GM08714 (cell line): ENCODE measurements around the gene EIF2B5.
"Not testable (repeated sequence)": the region's sequence is repeated elsewhere in the genome, so short reads cannot be mapped to it uniquely, and the experiment has no call there.

Experiments
- H3K4me3 ChIP-seq: fragments of 200-500 bp; sonication (Bioruptor generic); 2 replicates; pipeline ENCODE4 v1.5.1; 2014; ENCODE audit warnings: mild to moderate bottlenecking, low read length, inconsistent platforms
- ZNF274 ChIP-seq: IDR thresholded peaks from 2 replicates; pipeline ENCODE4 v1.6.1; 2012; ENCODE audit warnings: mild to moderate bottlenecking, low read depth, low read length

EIF2B5 gene

DNA sequence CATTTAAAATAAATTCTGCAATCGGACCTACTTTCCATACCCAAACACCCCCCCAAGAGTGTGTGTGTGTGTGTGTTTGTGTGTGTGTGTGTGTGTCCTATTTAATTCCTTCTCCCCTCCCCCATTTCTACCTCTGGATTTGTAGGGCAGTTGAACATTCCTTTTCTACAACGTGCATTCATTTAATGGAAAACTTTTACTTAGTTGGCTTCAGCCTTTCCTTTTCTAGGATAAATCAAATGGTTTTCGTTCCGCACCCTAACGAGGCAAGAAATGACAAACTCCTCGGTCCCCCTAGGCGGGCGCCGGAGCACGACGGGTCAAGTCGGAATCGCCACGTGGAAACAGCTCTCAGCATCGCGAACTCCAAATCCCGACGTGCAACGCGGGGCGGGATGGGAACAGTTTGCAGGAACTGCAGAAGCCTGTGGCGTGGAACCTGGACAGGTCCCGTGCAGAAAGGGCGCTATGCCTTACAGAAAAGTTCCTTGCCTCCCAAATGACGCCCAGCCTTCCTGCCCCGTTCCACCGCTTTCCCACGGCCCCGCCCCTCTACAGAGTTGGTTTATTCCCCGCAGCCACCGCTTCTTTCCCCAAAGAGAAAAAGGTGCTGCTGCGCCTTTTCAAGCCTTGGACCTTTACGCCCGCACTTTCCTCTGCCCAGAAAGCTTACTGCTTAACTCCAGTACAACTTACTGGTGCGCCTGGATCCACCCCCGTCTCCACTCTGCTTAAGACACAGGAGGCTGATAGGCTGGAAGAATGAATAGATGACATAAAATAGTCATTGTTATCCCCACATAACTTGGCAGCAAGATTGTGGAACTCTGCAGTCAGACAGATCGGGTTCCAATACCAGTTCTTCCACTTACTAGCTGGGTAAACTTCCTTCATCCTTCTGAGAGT is 1.1 kb upstream of the EIF2B5 start:
- peak overlapping the region; percentile 95 for H3K4me3 ChIP-seq
- TF ChIP-seq ZNF274, result no peak

DNA sequence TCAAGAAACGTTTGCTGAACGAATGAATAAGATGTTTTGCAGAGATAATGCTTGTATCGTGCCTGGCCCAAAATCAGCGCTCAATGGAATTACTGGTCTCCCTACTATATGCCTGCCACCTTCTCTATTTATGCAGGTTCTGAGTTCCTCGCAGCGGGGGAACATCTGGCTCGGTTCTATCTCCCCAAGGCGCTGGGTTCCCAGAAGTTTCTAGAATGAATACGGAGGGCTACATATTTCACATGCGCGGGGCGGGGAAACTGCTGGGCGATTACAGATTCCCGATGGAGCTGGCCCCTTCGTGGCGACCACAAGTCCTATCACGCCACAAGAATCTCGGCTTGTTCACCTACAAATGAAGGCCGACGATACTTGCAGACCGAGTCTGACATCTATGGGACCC is 411 bp upstream of the EIF2B5 start:
- H3K4me3 ChIP-seq, result peak overlapping the region; percentile 95
- TF ChIP-seq ZNF274, result no peak

DNA sequence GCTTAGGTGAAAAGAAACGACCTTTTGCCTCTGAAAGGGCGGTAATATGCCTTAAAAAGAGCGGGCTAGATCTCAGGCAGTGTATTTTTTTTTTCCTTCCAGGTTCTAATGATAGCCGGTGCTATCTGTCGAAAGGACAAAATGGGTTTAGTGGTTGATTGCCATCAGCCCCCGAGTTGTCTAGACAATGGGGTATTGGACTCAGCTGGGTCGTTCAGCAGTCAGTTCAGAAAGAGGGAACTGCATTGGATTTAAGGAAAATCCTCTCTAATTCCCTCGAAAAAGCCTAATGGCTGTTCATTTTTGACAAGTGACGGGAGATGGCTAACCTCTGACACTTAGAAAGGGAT is 728 bp downstream of the EIF2B5 start:
- no peak for TF ChIP-seq ZNF274
- H3K4me3 ChIP-seq, result peak overlapping the region; percentile 95

DNA sequence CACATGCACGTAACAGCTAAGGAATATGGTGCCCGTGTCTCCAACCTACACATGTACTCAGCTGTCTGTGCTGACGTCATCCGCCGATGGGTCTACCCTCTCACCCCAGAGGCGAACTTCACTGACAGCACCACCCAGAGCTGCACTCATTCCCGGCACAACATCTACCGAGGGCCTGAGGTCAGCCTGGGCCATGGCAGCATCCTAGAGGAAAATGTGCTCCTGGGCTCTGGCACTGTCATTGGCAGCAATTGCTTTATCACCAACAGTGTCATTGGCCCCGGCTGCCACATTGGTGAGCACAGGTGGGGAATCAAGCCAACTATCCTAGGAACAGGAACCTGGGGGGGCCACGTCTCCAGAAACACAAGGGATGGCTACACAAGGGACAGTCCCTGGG is 5.3 kb downstream of the EIF2B5 start:
- H3K4me3 ChIP-seq, result no peak overlapping the region
- TF ChIP-seq ZNF274, result no peak

DNA sequence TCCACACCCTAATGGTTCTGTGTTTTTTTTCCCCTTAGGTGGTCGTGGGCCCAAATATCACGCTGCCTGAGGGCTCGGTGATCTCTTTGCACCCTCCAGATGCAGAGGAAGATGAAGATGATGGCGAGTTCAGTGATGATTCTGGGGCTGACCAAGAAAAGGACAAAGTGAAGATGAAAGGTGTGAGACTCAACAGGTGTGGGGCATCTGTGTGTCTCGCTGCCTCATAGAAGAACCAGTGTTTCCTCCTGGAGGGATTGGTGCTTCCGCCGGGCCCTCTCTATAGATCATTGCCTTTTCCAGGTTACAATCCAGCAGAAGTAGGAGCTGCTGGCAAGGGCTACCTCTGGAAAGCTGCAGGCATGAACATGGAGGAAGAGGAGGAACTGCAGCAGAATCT is 7.0 kb downstream of the EIF2B5 start:
- no peak overlapping the region for H3K4me3 ChIP-seq
- TF ChIP-seq ZNF274, result no peak

DNA sequence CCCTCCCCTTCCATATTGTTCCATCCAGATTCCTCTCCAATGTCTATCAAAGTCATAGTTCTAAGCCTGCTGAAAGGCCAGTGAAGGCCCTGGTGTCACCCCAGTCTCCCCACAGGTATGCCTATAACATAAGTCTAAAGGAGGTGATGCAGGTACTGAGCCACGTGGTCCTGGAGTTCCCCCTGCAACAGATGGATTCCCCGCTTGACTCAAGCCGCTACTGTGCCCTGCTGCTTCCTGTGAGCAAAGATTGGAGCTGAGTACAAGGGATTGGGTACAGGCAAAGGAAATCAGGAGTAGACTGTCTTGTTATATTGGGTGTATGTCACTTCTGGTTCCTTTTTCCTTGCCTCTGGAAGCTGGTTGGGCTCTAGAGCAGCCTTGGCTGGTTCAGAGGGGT is 8.2 kb downstream of the EIF2B5 start:
- no peak for TF ChIP-seq ZNF274
- H3K4me3 ChIP-seq, result no peak overlapping the region

DNA sequence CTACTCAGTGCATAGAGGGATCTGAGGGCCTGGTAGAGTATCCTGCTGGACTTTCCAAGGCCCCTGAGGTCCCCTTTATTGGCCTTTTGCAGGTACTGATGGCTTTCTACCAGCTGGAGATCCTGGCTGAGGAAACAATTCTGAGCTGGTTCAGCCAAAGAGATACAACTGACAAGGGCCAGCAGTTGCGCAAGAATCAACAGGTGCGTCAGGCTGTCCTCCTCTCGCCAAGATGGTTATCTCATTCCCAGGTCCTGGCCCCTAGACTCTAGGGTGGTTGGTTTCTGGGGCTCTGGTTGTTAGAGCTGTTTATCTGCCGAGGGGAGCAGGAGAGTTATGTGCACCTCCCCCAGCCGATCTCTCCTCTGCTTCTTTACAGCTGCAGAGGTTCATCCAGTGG is 9.3 kb downstream of the EIF2B5 start:
- TF ChIP-seq ZNF274, result no peak
- no peak overlapping the region for H3K4me3 ChIP-seq

DNA sequence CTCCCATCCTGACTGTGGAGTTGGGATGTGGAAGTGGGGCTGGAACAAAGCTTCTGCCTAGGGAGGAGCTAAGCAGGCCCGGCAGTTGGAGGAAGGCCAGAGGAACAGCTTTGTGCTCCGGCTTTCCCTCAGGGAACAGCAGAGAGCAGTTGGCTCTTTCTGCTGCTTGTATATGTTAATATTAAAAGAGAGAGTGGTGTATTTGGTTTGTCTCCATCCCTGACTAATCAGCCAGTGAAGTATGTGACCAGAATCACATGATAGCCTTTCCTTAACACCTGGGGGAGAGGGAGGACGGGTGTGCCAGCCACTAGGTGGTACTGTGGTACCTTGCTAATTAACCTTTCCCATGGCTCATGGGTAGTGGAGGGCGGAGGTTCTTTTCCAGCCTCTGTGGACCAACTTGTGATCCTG is 10.0 kb downstream of the EIF2B5 start:
- H3K4me3 ChIP-seq, result no peak overlapping the region

DNA sequence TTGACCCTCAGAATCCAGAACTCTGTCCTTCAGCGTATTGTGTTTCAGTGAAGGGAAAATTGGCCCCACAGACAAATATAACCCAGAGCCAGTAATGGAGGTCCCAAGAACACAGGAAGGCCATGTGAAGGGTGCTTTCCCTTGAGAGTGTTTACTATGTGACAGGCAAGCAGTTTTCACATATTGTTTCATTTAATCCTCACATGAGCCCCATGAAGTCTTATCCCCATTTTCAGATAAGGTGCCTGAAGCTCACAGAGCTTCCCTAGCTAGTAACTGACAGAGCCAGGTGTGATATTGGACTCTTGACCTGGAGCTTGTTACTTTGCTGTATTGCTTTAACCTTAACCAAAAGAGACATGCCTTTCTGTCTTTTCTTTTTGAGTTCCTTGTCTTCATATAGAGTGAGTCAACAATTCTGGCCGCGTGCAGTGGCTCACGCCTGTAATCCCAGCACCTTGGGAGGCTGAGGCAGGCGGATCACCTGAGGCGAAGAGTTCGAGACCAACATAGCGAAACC is 10.7 kb downstream of the EIF2B5 start:
- no peak for TF ChIP-seq ZNF274
- H3K4me3 ChIP-seq, result no peak overlapping the region

More for the DNA sequence above, 10.0 kb downstream of the EIF2B5 start:
- TF ChIP-seq ZNF274, result no peak

DNA sequence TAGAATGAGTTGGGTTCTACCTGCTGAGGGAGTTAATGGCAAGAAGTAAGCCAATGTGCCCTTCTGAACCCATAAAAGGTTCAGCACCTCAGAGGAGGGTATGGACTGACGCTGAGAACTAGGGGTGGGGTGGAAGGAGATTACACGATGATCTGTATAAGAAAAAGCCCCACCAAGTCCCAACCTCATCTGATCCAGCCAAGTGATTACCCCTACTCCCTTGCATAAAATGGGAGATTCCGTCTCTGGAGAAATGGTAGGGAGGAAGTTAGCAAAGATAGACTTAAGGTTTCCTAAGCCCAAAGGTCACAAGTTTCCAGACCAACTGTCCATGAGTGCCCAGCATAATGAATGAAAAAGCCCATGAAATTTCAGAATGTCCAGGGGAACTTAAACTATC is 12.9 kb downstream of the EIF2B5 start:
- TF ChIP-seq ZNF274, result no peak
- no peak overlapping the region for H3K4me3 ChIP-seq

DNA sequence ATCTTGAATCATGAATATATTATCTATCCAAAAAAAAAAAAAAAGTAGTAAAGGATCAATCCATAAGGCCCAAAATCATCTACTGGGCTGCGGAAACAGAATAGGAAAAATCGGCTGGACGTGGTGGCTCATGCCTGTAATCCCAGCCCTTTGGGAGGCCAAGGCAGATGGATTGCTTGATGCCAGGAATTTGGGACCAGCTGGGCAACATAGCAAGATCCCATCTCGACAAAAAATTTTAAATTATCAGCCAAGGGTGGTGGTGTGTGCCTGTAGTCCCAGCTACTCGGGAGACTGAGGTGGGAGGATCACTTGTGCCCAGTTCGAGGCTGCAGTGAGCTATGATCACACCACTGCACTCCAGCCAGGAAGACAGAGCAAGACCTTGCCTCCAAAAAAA is 14.0 kb downstream of the EIF2B5 start:
- TF ChIP-seq ZNF274, result no peak
- H3K4me3 ChIP-seq, result no peak overlapping the region

DNA sequence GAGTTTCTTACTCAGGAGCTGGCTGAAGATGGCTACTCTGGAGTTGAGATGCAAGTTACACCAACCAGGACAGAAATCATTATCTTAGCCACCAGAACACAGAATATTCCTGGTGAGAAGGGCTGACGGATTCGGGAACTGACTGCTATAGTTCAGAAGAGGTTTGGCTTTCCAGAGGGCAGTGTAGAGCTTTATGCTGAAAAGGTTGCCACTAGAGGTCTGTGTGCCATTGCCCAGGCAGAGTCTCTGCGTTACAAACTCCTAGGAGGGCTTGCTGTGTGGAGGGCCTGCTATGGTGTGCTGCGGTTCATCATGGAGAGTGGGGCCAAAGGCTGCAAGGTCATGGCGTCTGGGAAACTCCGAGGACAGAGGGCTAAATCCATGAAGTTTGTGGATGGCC is 14.6 kb downstream of the EIF2B5 start:
- not testable (repeated sequence) for H3K4me3 ChIP-seq

DNA sequence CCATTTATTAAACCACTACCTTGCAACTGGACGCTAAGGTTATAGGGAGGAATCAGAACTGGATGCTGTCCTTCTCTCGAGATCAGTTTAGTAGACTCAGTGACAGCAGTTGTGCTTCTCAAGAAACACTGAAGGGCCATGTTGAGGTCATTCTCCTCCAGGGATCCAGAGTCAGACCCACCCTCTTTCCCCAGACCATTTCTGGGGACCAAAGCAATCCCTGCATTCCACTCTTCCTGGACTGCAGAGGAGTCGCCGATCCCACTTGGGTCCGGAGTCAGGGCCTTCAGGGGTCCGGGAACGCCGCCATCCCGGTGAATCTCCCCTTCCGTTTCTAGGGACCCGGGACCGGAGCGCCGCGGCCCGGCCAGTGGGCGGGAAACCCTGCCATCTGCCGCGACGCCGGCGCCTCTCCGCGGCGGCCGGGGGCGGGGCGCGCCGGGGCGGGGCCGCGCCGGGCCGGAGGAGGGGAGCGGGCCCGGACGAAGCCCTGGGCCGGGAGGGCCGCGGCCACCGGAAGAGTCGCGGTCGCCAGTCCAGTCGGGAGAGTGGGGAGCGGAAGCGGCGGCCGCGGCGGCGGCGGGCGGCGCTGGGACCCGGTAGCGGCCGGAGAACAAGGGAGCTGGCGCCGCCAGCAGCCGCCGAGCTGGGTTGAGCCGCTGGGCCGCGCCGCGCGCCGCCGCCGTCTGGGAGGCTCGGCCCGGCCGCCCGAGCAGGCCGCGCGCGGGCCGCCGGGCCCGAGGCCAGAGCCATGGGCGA is 19.9 kb downstream of the EIF2B5 start, which contains the start of gene DVL3:
TSS of gene DVL3 (plus strand) at position 493 of the 759 bp plus-strand sequence. CDS start at position 752, 259 bp downstream.
- no peak for TF ChIP-seq ZNF274
- peak within 1 kb of the TSS; percentile 81 for H3K4me3 ChIP-seq

DNA sequence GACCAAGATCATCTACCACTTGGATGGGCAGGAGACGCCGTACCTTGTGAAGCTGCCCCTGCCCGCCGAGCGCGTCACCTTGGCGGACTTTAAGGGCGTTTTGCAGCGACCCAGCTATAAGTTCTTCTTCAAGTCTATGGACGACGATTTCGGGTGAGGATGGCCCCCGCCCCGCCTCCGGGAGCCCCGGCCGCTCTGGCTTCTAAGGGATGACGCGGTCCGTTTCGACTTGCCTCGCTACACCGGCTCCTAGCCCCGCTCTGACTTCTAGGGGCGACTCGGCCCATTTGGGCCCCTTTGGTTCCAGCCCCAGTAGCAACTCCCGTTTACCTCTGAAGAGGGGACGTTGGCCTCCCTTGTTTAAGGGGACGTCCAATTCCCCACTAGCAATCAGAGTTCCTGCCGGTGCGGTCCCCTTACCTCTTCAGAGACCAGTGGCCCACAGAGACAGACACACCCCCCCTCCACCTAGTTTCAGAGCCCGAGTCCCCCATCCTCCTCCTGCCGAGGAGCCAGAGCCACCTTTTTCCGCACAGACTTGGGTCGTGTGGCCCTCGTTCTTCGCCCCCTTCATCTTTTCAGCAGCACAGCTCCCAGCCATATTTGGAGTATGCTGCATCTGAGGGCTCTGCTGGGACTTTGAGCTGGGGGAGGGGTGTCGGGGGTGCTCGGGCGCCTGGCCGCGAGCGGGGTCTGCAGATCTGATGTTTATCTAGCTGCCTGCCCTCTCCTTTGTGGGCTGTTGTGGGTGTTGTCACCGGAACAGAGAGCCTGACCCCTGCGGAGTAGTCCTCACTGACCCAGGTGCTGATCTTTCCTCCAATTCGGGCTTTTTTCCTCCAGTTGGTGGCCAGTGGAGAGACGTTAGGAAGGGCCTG is 20.7 kb downstream of the EIF2B5 start:
- H3K4me3 ChIP-seq, result peak overlapping the region; percentile 81
- no peak for TF ChIP-seq ZNF274

DNA sequence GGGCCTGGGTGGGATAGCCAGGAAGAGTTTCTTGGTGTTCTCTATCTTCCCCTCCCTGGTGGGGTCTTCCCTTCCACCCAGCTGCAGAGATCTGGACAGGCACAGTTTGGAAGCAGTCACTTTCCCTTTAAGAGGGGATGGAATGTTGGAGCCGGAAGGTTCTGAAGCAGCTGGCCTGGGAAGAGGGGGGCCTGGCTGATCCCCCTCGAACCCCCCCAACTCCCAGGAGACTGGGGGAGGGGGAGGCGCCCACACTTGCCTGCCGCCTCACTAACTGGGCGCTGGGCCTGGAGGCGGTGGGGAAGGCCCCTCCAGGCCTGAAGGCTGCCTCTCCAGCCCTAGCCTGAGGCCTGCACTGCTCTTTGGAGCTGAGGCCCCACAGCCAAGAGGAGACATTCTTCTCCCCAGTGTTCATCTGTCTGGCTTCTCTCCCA is 21.4 kb downstream of the EIF2B5 start:
- TF ChIP-seq ZNF274, result no peak
- peak overlapping the region; percentile 81 for H3K4me3 ChIP-seq
